PC-9 (cell line): Measurements from ENCODE around the gene MTCH2. TPM values are rescaled to one million over a fixed set of nuclear protein-coding genes. Genes with fewer than 3 reads are reported as not detected.

Experiments used
- BruUV-seq: library from RNA; stranded (reverse); fragments of 400-500 nt; replicated peaks from 2 replicates; lab custom pipeline; 2021; lab: Mats Ljungman, UMichigan
- CTCF ChIA-PET: fragments of 300-600 bp; sonication (Branson Sonifier 250); formaldehyde crosslinking; loops from one replicate; lab custom pipeline; 2022; ENCODE audit warnings: antibody characterized with exemption; lab: Charles Lee
- POLR2A ChIA-PET: fragments of 300-600 bp; sonication (Branson Sonifier 250); formaldehyde crosslinking; loops from one replicate; lab custom pipeline; 2022; ENCODE audit warnings: antibody characterized with exemption; ENCODE audit not compliant: unreplicated experiment; lab: Charles Lee
- DNase-seq, 2 experiments: peaks; one replicate each; pipeline versions ENCODE4 v3.0.0 to v3.0.0-alpha.2; 2015 to 2022; ENCODE audit warnings: mixed read lengths in 1 of 2
- H2AFZ ChIP-seq: fragments of 200-600 bp; sonication (generic); 2 replicates; pipeline ENCODE4 v1.8.1; 2017; ENCODE audit warnings: antibody characterized with exemption
- H3F3A ChIP-seq: fragments of 200-600 bp; sonication (generic); 2 replicates; pipeline ENCODE4 v1.8.1; 2017; ENCODE audit warnings: antibody characterized with exemption, mild to moderate bottlenecking, low read depth; ENCODE audit not compliant: insufficient read depth
- H3K27ac ChIP-seq: fragments of 200-600 bp; sonication (generic); 2 replicates; pipeline ENCODE4 v1.6.1; 2016; ENCODE audit warnings: mixed run types
- H3K27me3 ChIP-seq: fragments of 200-600 bp; sonication (generic); 2 replicates; pipeline ENCODE4 v1.6.1; 2016; ENCODE audit warnings: low read depth, mixed run types; ENCODE audit not compliant: insufficient read depth
- H3K36me3 ChIP-seq: fragments of 200-600 bp; sonication (generic); 2 replicates; pipeline ENCODE4 v1.6.1; 2016; ENCODE audit warnings: low read depth, mixed run types
- H3K4me1 ChIP-seq: fragments of 200-600 bp; sonication (generic); replicated peaks from 2 replicates; pipeline ENCODE4 v1.6.1; 2016; ENCODE audit warnings: mixed run types; ENCODE audit not compliant: insufficient read depth
- H3K4me2 ChIP-seq: fragments of 200-600 bp; sonication (generic); 2 replicates; pipeline ENCODE4 v1.6.1; 2017; ENCODE audit warnings: mixed run types
- H3K4me3 ChIP-seq: fragments of 200-600 bp; sonication (generic); 2 replicates; pipeline ENCODE4 v1.6.1; 2016; ENCODE audit warnings: mixed run types
- H3K79me2 ChIP-seq: fragments of 200-600 bp; sonication (generic); 2 replicates; pipeline ENCODE4 v1.6.1; 2017; ENCODE audit warnings: low read depth, mixed run types
- H3K9me2 ChIP-seq: fragments of 200-600 bp; sonication (generic); 2 replicates; pipeline ENCODE4 v1.8.1; 2017; ENCODE audit warnings: mild to moderate bottlenecking; ENCODE audit not compliant: insufficient read depth
- H3K9me3 ChIP-seq: fragments of 200-600 bp; sonication (generic); 2 replicates; pipeline ENCODE4 v1.8.1; 2016; ENCODE audit warnings: low read depth; ENCODE audit not compliant: insufficient read depth
- H4K20me1 ChIP-seq: fragments of 200-600 bp; sonication (generic); 2 replicates; pipeline ENCODE4 v1.8.1; 2017; ENCODE audit not compliant: insufficient read depth
- EZH2 ChIP-seq: fragments of 200-600 bp; sonication (generic); IDR thresholded peaks from 2 replicates; pipeline ENCODE4 v1.8.0; 2017; ENCODE audit warnings: antibody characterized with exemption, low read depth
- intact Hi-C: fragments of 100-400 bp; cut with micrococcal nuclease; formaldehyde crosslinking; loops from one replicate; pipeline ENCODE4 v1.10.0; 2022; ENCODE audit not compliant: unreplicated experiment
- total RNA-seq: library from RNA; stranded (reverse); gene quantifications from 2 replicates; pipeline ENCODE4 v1.2.3, GENCODE V29; 2021
- TF ChIP-seq, protein P1 (sequence below): fragments of 200-600 bp; sonication (generic); conservative IDR thresholded peaks from 2 replicates; pipeline ENCODE4 v1.6.1; 2017; ENCODE audit warnings: mixed run types, antibody characterized with exemption, mild to moderate bottlenecking, moderate library complexity

The MTCH2 gene
- total RNA-seq, 1 experiment from 2014 or later = 147 TPM

DNA sequence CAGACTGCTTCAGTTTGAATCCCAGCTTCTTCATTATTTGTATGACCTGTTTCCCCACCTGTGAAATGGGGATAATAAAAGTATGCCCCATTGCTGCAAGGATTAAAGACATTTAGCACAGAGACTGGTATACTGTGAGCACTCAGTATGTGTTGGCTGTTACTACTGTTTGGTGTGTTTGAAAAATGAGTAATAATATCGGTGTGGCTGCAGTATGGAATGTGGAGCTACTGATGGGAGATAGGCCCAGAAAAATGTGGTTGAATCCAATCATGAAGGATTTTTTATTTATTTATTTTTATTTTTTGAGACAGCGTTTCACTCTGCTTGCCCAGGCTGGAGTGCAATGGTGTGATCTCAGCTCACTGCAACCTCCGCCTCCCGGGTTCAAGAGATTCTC, 39.1 kb downstream of the MTCH2 start:
- H3K4me2 ChIP-seq = no peak overlapping the region
- H3K4me1 ChIP-seq = no peaks in the 10 kb centered on the region
- no peaks in the 10 kb centered on the region for H3K79me2 ChIP-seq
- H3K27ac ChIP-seq = no peak overlapping the region
- no peaks in the 10 kb centered on the region for H3F3A ChIP-seq
- BruUV-seq = no TSS peak
- H4K20me1 ChIP-seq = no peaks in the 10 kb centered on the region
- TF ChIP-seq, protein P1, sequence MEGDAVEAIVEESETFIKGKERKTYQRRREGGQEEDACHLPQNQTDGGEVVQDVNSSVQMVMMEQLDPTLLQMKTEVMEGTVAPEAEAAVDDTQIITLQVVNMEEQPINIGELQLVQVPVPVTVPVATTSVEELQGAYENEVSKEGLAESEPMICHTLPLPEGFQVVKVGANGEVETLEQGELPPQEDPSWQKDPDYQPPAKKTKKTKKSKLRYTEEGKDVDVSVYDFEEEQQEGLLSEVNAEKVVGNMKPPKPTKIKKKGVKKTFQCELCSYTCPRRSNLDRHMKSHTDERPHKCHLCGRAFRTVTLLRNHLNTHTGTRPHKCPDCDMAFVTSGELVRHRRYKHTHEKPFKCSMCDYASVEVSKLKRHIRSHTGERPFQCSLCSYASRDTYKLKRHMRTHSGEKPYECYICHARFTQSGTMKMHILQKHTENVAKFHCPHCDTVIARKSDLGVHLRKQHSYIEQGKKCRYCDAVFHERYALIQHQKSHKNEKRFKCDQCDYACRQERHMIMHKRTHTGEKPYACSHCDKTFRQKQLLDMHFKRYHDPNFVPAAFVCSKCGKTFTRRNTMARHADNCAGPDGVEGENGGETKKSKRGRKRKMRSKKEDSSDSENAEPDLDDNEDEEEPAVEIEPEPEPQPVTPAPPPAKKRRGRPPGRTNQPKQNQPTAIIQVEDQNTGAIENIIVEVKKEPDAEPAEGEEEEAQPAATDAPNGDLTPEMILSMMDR = no peak
- TF ChIP-seq EZH2 = no peak
- H3K27me3 ChIP-seq = no peaks in the 10 kb centered on the region
- ChIA-PET CTCF (no interaction called here), POLR2A (no interaction called here)
- H3K9me3 ChIP-seq = no peaks in the 10 kb centered on the region
- no peak overlapping the region for H3K4me3 ChIP-seq
- DNase-seq = no peak
- no peak overlapping the region for H2AFZ ChIP-seq
- intact Hi-C loops = no loop called here
- H3K9me2 ChIP-seq = no peaks in the 10 kb centered on the region
- no peaks in the 10 kb centered on the region for H3K36me3 ChIP-seq

DNA sequence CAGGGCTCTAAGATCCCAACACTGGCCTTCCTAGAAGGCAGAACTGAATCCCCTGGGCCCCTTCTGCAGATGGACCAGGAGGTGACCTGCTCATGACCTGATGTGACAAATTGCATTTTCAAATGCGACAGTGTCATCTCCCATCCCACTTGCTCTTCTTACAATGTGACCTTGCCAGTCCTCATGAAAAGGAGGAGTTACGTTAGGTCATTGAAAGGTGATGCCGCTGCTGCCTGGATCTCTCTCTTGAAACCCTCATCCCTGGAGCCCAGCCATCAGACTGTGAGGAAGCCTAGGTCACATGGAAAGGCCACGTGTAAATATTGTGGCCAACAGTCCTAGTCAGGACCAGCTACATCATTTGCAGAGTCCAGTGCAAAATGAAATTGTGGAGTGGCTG, 42.5 kb downstream of the MTCH2 start:
- Histone ChIP-seq H3F3A (no peaks in the 10 kb centered on the region), H2AFZ (no peak overlapping the region), H3K36me3 (no peaks in the 10 kb centered on the region), H4K20me1 (no peaks in the 10 kb centered on the region), H3K9me3 (no peaks in the 10 kb centered on the region), H3K4me2 (no peak overlapping the region), H3K79me2 (no peaks in the 10 kb centered on the region), H3K27me3 (no peaks in the 10 kb centered on the region; the same call in 1 of the 2 replicates), H3K4me1 (no peaks in the 10 kb centered on the region), H3K27ac (no peak overlapping the region), H3K9me2 (no peaks in the 10 kb centered on the region), H3K4me3 (no peak overlapping the region)
- CTCF ChIA-PET = no interaction called here
- BruUV-seq = no TSS peak
- intact Hi-C loops = no loop called here
- DNase-seq = no peak
- TF ChIP-seq, protein P1 = no peak
- no peak for TF ChIP-seq EZH2
- POLR2A ChIA-PET = no interaction called here

DNA sequence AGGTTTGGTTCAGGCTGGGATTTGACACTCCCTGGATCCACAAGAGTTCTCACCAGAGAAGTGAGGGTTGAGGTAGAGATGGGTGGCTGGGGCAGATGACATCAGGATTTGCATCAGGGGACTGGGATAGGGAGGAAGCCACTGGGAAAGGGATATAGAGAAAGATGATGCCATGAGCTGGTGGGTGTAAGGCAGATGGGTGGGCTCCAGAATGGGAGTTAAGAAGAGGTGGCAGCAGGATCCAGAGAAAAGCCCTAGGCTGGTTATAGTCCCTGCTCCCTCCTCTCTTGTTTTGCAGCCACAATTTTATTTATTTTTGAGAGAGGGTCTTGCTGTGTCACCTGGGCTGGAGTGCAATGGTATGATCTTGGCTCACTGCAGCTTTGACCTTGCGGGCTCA, 46.4 kb downstream of the MTCH2 start:
- intact Hi-C loops = no loop called here
- Histone ChIP-seq H3K27me3 (peaks cover 22% of the 10 kb centered on the region; the same call in 1 of the 2 replicates), H3K9me3 (no peaks in the 10 kb centered on the region), H3K79me2 (no peaks in the 10 kb centered on the region), H2AFZ (no peak overlapping the region), H3K9me2 (no peaks in the 10 kb centered on the region), H3K27ac (no peak overlapping the region), H3K36me3 (no peaks in the 10 kb centered on the region), H3K4me1 (no peaks in the 10 kb centered on the region), H3F3A (peaks cover 7% of the 10 kb centered on the region; the same call in 1 of the 2 replicates), H3K4me2 (no peak overlapping the region), H3K4me3 (no peak overlapping the region), H4K20me1 (no peaks in the 10 kb centered on the region)
- ChIA-PET CTCF (no interaction called here), POLR2A (no interaction called here)
- DNase-seq = no peak
- TF ChIP-seq, protein P1 = no peak
- no peak for TF ChIP-seq EZH2
- no TSS peak for BruUV-seq
